Endometrium (tissue), 2 donors: ENCODE results near the gene MBNL3.
A peak's percentile ranks its signal among the peaks of the same experiment; 100 is the strongest.
"Not testable (repeated sequence)": the region's sequence is repeated elsewhere in the genome, so short reads cannot be mapped to it uniquely, and the experiment has no call there.

Experiments
- FAIRE-seq: peaks from 2 replicates; lab custom pipeline; 2012; peaks lifted over from hg19 to GRCh38; lab: Jason Lieb, UNC
- donor health status: control.
- donor health status: control.

MBNL3 gene

DNA sequence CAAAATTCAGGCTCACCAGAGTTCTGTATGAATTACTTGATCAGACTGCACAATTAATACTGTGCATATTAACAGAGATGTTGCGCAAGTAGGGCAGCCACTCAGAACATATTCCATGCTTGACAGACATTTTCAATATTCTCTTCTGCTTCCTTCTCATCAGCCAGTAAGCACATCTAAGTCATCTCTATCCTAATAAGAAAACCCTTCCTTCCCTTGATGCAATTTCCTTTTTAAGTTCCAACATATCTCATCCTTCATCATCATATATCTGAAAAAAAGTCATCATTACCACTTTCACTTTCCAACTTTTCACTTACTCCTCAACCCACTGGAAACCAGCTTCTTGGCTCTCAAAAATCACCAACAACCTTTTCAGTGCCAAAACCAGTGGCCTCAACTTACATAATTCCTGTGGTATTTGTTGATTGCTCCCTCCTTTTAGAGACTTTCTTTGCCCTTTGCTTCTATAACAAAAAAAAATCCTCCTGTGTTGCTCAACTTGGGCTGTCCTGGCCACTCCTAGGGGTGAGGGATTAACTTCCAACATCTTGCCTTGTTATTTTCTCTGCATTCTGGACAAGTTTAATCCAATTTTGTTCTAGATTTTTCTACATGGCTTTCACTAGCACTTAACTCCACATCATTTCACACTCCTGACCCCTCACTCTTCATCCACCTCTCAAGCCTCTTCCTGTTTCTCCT, 14.1 kb downstream of the MBNL3 start:
- FAIRE-seq: no peak

DNA sequence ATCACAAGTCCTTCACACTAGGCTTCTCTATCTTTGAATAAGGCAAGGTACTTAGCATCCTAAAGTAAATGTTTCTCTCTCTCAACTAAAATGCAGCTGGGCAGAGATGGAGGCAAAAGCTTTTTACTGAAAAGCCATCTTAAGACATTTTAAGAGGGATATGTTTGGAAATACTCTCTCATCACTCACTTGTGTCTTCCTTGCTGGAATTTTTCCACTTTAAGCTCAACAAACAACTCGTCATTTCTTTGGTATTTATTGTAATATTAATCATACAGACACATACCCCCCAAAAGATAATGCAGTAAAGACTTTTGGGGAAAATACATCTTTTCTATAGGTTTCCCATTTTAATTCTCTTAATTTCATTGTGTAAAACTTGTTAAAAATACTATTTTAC, 16.4 kb downstream of the MBNL3 start:
- no peak for FAIRE-seq

DNA sequence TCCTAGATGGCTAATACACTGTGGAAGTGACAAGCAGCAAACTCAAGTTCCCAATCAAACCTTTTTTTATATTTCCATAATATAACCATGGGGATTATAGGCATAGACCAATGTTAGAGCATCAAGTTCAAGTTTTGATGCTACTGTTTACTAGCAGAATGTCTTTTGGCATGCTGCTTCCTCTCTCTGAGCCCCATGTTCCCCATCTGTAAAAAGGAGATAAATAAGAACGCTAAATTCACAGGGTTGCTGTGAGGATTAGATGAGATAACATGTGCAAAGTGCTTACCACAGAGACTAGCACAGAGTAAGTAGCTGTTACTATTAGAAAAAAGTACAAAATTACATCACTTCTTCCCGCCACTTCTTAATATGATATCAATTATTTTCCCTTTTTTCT, 18.0 kb downstream of the MBNL3 start:
- FAIRE-seq: no peak

- FAIRE-seq: no peak
Observed at GRCh38 chrX:132470179-132470578, 18.7 kb downstream of the MBNL3 start.

DNA sequence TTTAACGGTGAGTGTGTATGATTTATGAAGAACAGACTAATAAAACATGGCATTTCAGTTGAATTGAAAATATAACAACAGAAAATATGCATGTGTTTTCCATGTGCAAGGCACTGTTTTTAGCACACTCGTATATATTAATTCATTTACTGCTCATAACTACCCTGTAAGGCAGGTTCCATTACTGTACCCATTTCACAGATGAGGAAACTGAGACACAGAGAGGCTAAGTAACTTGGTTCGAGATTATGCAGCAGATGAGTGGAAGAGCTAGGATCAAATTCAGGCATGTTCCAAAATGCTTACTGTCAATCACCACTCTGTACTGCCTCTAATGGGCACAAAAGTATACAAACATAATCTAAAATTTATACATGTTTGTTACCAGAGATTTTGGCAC, 20.4 kb downstream of the MBNL3 start:
- no peak for FAIRE-seq

DNA sequence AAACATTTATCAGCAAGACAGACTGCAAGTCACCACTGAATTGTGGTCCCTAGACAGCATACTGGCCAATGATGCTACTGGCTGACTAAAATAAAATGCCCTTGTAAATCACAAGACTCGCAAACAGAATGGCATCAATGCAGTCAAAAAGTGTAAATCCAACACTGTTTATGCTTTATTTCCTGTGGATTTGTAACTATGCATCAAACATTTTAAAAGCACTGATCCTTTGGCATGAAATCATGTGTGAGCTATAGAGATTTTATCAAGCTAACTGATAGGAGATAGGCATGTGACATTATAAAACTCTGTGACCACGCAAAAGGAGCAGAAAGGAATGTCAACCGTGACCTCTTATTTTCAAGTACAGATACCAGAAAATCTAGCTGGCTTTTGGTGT, 20.8 kb downstream of the MBNL3 start:
- no peak for FAIRE-seq

DNA sequence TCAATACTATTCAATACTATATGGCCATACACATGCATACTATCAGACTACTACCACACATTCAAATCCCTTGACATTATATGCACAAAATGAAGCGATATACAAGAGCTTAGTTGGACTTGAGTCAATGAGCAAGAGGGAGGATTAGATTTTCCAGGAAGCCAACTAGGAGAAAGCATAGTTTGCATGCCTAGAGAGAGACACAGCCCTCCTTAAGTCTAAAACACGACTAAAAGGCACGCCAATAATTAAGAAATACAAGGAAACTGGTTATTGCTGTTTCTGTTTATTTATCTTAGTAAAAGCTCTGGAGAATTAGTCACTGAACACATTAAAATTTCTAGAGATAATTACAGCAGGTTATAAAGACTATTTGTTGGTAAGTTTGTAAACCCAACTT, 21.8 kb downstream of the MBNL3 start:
- peak; percentile 31 for FAIRE-seq

GRCh38 chrX:132463411-132463810, 25.4 kb downstream of the MBNL3 start:
- no peak for FAIRE-seq

DNA sequence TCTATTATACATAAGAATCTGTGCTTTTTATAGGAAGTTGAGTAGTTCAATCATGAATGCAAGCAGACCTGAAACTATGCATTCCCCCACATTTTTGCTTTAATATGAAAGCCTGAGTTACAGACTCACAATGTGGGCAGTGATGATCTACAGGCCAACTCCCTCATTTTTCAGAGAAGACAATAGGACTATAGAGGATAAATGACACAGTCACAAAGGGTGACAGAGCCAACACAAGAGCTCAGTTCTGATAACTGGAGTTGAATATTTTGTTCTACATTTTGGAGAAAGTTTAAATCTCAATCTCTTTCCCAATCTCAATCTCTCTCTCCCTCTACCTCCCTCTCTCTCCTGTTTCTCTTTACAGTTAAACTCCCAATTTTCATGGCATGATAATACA, 27.0 kb downstream of the MBNL3 start:
- no peak for FAIRE-seq

DNA sequence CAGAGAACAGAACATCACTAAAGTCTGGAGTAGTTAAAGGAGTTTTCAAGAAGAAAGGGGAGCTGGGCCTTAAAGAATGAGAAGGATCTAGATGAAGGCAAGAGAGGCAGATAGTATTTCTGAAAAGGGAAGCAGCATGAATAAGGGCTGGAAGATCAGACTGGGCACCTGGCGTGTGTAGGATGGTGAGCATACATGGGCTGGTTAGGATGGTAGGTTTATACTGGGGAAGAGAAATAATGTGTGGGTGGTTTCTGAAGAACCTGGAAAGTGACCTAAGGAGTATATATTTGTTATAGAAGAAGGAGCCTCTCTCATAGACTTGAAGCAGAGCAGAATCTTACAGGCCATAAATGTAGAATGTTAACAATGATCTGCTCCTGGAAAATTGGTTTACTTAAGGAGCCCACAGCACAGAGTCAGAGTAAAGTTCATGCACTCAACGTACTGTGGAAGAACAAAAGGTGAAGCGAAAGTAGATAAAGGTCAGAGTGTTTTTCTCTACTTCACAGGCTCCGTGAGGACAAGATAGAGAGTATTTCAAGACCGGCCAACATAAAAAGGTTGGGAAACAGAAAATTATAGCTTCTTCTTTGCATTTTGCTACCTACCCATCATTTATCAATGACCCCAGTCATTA, 35.8 kb downstream of the MBNL3 start:
- FAIRE-seq: no peak

DNA sequence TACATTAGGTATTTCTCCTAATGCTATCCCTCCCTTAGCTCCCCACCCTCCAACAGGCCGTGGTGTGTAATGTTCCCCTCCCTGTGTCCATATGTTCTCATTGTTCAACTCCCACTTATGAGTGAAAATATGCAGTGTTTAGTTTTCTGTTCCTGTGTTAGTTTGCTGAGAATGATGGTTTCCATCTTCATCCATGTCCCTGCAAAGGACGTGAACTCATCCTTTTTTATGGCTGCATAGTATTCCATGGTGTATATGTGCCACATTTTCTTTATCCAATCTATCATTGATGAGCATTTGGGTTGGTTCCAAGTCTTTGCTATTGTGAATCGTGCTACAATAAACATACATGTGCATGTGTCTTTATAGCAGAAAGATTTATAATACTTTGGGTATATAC, 42.9 kb downstream of the MBNL3 start:
- FAIRE-seq: not testable (repeated sequence)

- no peak for FAIRE-seq
Observed at GRCh38 chrX:132444936-132445335, 43.9 kb downstream of the MBNL3 start.

GRCh38 chrX:132443196-132444135, 45.4 kb downstream of the MBNL3 start:
- FAIRE-seq: no peak

DNA sequence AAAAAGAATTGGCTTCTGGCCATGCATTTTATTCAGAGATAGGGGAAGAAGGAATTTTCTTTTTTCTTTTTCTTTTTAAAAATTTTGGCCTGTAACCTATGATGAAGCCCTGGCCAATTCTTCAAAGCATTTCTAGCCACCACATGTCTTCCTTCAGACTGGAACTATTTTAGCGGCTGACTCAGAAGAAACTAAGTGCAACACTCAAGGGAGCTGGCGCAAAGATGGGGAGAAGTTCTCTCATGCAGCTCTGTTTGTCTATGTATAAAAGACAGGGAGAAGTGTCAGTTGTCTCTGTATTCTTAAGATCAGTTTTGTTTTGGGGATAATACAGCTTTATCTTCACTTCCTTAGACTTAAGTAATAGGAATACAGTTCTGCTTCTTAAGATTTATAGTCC, 46.1 kb downstream of the MBNL3 start:
- no peak for FAIRE-seq

DNA sequence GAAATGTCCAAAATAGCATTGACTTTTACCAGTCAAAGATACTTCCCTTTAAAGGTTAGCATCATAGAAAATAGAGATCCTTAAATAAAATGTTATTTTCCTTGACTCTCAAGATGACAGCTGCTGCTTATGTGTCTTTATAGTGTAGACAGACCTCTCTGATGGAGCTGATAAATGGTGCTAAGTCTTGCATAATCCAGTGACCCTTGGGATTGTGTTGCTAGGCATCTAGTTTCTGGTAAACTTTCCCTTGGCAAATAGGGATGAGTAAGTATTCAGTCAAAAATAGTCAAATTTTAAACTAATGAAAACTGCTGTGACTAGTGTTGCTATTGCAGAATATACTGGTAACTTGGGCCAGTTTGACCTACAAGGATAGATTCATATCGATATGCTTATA, 53.6 kb downstream of the MBNL3 start:
- FAIRE-seq: no peak

- FAIRE-seq: no peak
Observed at GRCh38 chrX:132433551-132433950, 55.3 kb downstream of the MBNL3 start.

- FAIRE-seq: no peak
Observed at GRCh38 chrX:132433001-132433400, 55.8 kb downstream of the MBNL3 start.

- no peak for FAIRE-seq
Observed at GRCh38 chrX:132428896-132429295, 59.9 kb downstream of the MBNL3 start.

GRCh38 chrX:132426695-132427281, 62.0 kb downstream of the MBNL3 start:
- no peak for FAIRE-seq

DNA sequence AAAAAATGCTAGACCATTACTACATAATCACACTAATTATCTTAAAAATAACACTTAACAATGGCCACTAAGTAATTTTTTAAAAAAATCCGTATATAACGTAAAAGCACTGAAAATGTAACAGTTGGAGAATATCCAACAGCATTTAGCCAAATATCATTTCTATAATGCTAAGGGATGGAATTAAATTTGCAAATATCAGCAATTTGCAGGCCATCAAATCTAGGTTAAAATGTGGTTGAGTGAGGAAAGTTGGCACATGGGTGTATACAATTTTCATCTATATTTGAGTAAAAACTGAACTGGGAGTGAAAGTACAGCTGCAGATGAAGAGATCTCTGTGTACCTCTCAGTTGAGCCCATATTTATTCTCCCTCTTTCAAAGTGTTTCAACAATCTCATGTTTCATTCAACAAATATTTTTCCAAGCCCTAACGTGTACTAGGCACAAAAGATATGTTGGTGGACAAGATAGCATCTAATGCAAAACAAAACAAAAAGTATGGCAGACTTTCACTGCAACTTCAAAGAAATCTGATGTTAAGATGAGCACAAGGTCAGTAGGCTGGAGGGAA, 63.0 kb downstream of the MBNL3 start:
- no peak for FAIRE-seq

DNA sequence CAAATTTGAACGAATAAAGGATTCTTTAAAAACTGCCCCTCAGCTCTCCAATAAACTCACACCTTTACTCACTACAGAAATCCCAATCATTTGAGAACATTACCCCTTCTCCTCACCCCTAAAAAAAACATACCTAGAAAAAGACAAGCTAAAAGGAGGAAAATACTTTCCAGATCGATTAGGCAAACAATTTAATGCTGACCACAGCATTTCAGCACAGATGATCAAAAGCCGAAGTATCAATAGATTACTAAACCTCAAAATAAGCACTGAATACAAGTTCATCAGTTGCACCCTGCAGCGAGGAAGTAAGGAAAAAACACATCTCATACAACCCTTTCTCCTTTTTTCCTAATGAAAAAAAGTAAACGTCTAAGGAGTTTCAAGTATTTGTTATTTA, 65.5 kb downstream of the MBNL3 start:
- FAIRE-seq: no peak

DNA sequence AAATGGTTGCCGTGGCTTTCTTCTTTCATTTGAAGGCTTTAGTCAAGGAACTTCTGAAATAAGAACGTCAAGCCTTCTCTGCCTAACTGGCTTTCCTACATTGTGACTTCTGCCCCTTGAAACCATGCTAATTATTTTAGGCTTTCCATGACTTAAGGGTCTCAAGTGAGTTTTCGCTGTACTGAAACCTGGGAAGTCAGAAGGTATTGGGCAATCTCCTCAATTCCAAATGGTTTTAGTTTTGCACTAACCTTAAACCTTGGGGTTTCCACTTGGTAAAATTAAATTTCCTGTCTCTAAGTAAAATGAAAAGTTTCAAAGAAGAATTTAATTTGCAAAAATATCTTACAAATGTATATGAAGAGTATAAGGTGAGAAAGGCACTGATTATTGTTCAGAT, 73.8 kb downstream of the MBNL3 start:
- FAIRE-seq: no peak
